Measurements from ENCODE around the gene AEBP1.
"Not testable (repeated sequence)": the region's sequence is repeated elsewhere in the genome, so short reads cannot be mapped to it uniquely, and the experiment has no call there.

AEBP1 gene

GRCh38 chr7:44117801-44118429 lies 13.8 kb downstream of the AEBP1 start:
- no peak for DNase-seq (ENCODE audit: low spot score)

GRCh38 chr7:44119829-44120380 lies 15.8 kb downstream of the AEBP1 start:
- no peak for DNase-seq (ENCODE audit: low spot score)

- DNase-seq (ENCODE audit: low spot score): no peak
Observed at GRCh38 chr7:44120395-44120794, 16.2 kb downstream of the AEBP1 start.

GRCh38 chr7:44121761-44122420 lies 17.7 kb downstream of the AEBP1 start:
- DNase-seq (ENCODE audit: low spot score): no peak

GRCh38 chr7:44122529-44122928 lies 18.4 kb downstream of the AEBP1 start:
- no peak for DNase-seq (ENCODE audit: low spot score)

GRCh38 chr7:44123190-44124003 lies 19.3 kb downstream of the AEBP1 start, which contains the start of gene POLD2:
POLD2 (minus strand) TSS chr7:44123548; CDS start chr7:44122053, 1,495 bp downstream.
- DNase-seq (ENCODE audit: low spot score): peak; percentile 100

- no peak for DNase-seq (ENCODE audit: low spot score)
Observed at GRCh38 chr7:44124822-44125202, 20.7 kb downstream of the AEBP1 start.

GRCh38 chr7:44126574-44126973 lies 22.4 kb downstream of the AEBP1 start:
- not testable (repeated sequence) for DNase-seq (ENCODE audit: low spot score)

- DNase-seq (ENCODE audit: low spot score): no peak
Observed at GRCh38 chr7:44127161-44127560, 23.0 kb downstream of the AEBP1 start.

- no peak for DNase-seq (ENCODE audit: low spot score)
Observed at GRCh38 chr7:44128721-44129582, 24.8 kb downstream of the AEBP1 start.

- DNase-seq (ENCODE audit: low spot score): peak; percentile 92
Observed at GRCh38 chr7:44131173-44132029, 27.3 kb downstream of the AEBP1 start.

GRCh38 chr7:44132039-44132438 lies 27.9 kb downstream of the AEBP1 start:
- no peak for DNase-seq (ENCODE audit: low spot score)

GRCh38 chr7:44133295-44133694 lies 29.1 kb downstream of the AEBP1 start:
- DNase-seq (ENCODE audit: low spot score): no peak

- DNase-seq (ENCODE audit: low spot score): no peak
Observed at GRCh38 chr7:44134943-44135628, 30.9 kb downstream of the AEBP1 start.

- DNase-seq (ENCODE audit: low spot score): no peak
Observed at GRCh38 chr7:44136731-44137130, 32.6 kb downstream of the AEBP1 start.

- DNase-seq (ENCODE audit: low spot score): no peak
Observed at GRCh38 chr7:44138698-44139097, 34.6 kb downstream of the AEBP1 start.

GRCh38 chr7:44139311-44140010 lies 35.3 kb downstream of the AEBP1 start:
- DNase-seq (ENCODE audit: low spot score): no peak

- DNase-seq (ENCODE audit: low spot score): no peak
Observed at GRCh38 chr7:44140341-44140740, 36.2 kb downstream of the AEBP1 start.

GRCh38 chr7:44141221-44141850 lies 37.2 kb downstream of the AEBP1 start, which contains the start of gene MYL7:
MYL7 (minus strand) TSS chr7:44141332; CDS start chr7:44141305, 27 bp downstream.
- DNase-seq (ENCODE audit: low spot score): no peak

All from HuH-7.5 (cell line).